HepG2 (cell line): ENCODE results near the gene CYP4F8. TPM values are rescaled to one million over a fixed set of nuclear protein-coding genes. Genes with fewer than 3 reads are reported as not detected.

Source experiments
- CENPT ChIP-seq: sonication (generic); formaldehyde crosslinking; IDR thresholded peaks from 2 replicates; pipeline ENCODE4 v1.8.0; 2022; ENCODE audit warnings: low read depth, mild to moderate bottlenecking, moderate library complexity, missing genetic modification reagents
- ETV5 ChIP-seq: IDR thresholded peaks from 2 replicates; pipeline ENCODE4 v1.6.1; 2018; ENCODE audit warnings: missing biosample characterization, missing genetic modification reagents, inconsistent platforms, borderline replicate concordance
- FOXA3 ChIP-seq: IDR thresholded peaks from 2 replicates; pipeline ENCODE4 v1.6.1; 2016; ENCODE audit warnings: missing genetic modification reagents, missing compliant biosample characterization
- HMG20A ChIP-seq: IDR thresholded peaks from 2 replicates; pipeline ENCODE4 v1.6.1; 2016; ENCODE audit warnings: borderline replicate concordance
- HNRNPL ChIP-seq: fragments of 200-400 bp; formaldehyde crosslinking; IDR thresholded peaks from 2 replicates; pipeline ENCODE4 v1.6.1; 2017; ENCODE audit warnings: mild to moderate bottlenecking, low read depth, low read length
- KMT2A ChIP-seq: sonication (generic); formaldehyde crosslinking; IDR thresholded peaks from 2 replicates; pipeline ENCODE4 v1.4.0; 2020; ENCODE audit warnings: missing genetic modification reagents
- LCORL ChIP-seq, 2 experiments: fragments of 450-650 bp in 1 of 2; sonication (generic) in 1 of 2; formaldehyde crosslinking in 1 of 2; IDR thresholded peaks; 2 replicates each; pipeline versions ENCODE4 v1.5.0 to v1.6.1; 2017 to 2020; ENCODE audit warnings: antibody characterized with exemption in 1 of 2, missing genetic modification reagents in 1 of 2
- NR1H2 ChIP-seq: sonication (generic); formaldehyde crosslinking; IDR thresholded peaks from 2 replicates; pipeline ENCODE4 v1.8.1; 2022; ENCODE audit warnings: low read depth, missing genetic modification reagents, borderline replicate concordance
- POLR2AphosphoS5 ChIP-seq: IDR thresholded peaks from 2 replicates; pipeline ENCODE4 v1.6.1; 2012; ENCODE audit warnings: low read depth, low read length
- REXO4 ChIP-seq: sonication (generic); formaldehyde crosslinking; IDR thresholded peaks from 2 replicates; pipeline ENCODE4 v1.8.0; 2022; ENCODE audit warnings: missing genetic modification reagents, mild to moderate bottlenecking, borderline replicate concordance
- RFX1 ChIP-seq: fragments of 450-650 bp; IDR thresholded peaks from 2 replicates; pipeline ENCODE4 v1.6.1; 2017
- RXRB ChIP-seq: IDR thresholded peaks from 2 replicates; pipeline ENCODE4 v1.6.1; 2016; ENCODE audit warnings: borderline replicate concordance, missing genetic modification reagents, missing compliant biosample characterization
- SIN3A ChIP-seq: IDR thresholded peaks from 2 replicates; pipeline ENCODE4 v1.6.1; 2011; ENCODE audit warnings: low read depth, mild to moderate bottlenecking, control low read depth, low read length, borderline replicate concordance
- SOX5 ChIP-seq: IDR thresholded peaks from 2 replicates; pipeline ENCODE4 v1.6.1; 2016; ENCODE audit warnings: borderline replicate concordance
- TARDBP ChIP-seq: sonication (generic); formaldehyde crosslinking; IDR thresholded peaks from 2 replicates; pipeline ENCODE4 v1.8.0; 2022; ENCODE audit warnings: mild to moderate bottlenecking, missing genetic modification reagents
- ZNF263 ChIP-seq: sonication (generic); formaldehyde crosslinking; IDR thresholded peaks from 2 replicates; pipeline ENCODE4 v1.4.0; 2020; ENCODE audit warnings: missing genetic modification reagents
- ZNF33B ChIP-seq: sonication (generic); formaldehyde crosslinking; IDR thresholded peaks from 2 replicates; pipeline ENCODE4 v1.5.1; 2020; ENCODE audit warnings: mild to moderate bottlenecking, missing genetic modification reagents
- ZNF382 ChIP-seq: sonication (generic); formaldehyde crosslinking; IDR thresholded peaks from 2 replicates; pipeline ENCODE4 v1.5.0; 2020; ENCODE audit warnings: missing genetic modification reagents, mild to moderate bottlenecking, borderline replicate concordance
- polyA plus RNA-seq, 8 experiments: library from polyadenylated mRNA; depleted of rRNA in 3 of 8; stranded (reverse) in 7 of 8; unstranded in 1 of 8; fragments of >200 nt; fragmentation: Illumina TruSeq in 4 of 8; extraction: Trizol in 4 of 8; gene quantifications; 2 replicates each; pipeline versions ENCODE4 v1.2.1 to v1.2.3, GENCODE V29; 2011 to 2016; ENCODE audit warnings: low read depth in 4 of 8, missing spikeins in 1 of 8, mixed read lengths in 1 of 8; ENCODE audit not compliant: insufficient read depth in 1 of 8
- total RNA-seq, 5 experiments: library from RNA; depleted of rRNA; stranded (reverse); fragments of >200 nt; fragmentation: Illumina TruSeq; extraction: Trizol; gene quantifications; 2 replicates each; pipeline ENCODE4 v1.2.3, GENCODE V29; 2016; ENCODE audit warnings: low read depth in 1 of 5
- TF ChIP-seq, protein P1 (sequence below): sonication (generic); formaldehyde crosslinking; IDR thresholded peaks from 2 replicates; pipeline ENCODE4 v1.8.0; 2022; ENCODE audit warnings: mild to moderate bottlenecking, missing genetic modification reagents; ENCODE audit not compliant: insufficient replicate concordance
- TF ChIP-seq, protein P2 (sequence below): sonication (generic); formaldehyde crosslinking; IDR thresholded peaks from 2 replicates; pipeline ENCODE4 v1.5.0; 2020; ENCODE audit warnings: mild to moderate bottlenecking, missing genetic modification reagents, borderline replicate concordance
- TF ChIP-seq, protein P3 (sequence below): sonication (generic); formaldehyde crosslinking; IDR thresholded peaks from 2 replicates; pipeline ENCODE4 v1.5.0; 2020; ENCODE audit warnings: mild to moderate bottlenecking, missing genetic modification reagents, borderline replicate concordance

The CYP4F8 gene
- total and polyA plus RNA-seq, 2 of the 13 experiments (the other 11 are each of a cell fraction or from before 2014, with no cell fraction given), result not detected

DNA sequence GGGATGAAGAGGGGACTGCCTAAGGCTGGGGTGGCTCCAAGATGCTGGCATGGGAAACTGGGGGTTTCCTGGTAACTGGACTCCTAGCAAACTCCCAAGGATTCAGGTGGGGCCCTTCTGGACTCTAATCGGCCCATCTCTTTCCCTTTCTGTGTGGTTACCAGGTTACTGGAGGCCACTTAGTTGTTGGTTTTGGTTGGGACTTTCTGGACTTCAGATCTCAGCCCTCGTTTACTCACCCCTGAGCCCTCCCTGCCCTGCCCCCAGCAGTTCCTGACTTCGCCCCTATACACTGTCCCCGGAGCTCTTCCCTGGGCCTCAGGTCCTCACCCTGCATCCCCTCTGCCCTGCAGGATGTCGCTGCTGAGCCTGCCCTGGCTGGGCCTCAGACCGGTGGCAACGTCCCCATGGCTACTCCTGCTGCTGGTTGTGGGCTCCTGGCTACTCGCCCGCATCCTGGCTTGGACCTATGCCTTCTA lies 58.2 kb downstream of the CYP4F8 start (continued):
- TF ChIP-seq KMT2A (CRISPR knock-in tag), result 0 out of 2 replicates have a peak, but pooled peaks have one; percentile 27
- TF ChIP-seq TARDBP (CRISPR knock-in tag), result peak; percentile 55; the same call in 1 of the 2 replicates
- TF ChIP-seq, protein P1, sequence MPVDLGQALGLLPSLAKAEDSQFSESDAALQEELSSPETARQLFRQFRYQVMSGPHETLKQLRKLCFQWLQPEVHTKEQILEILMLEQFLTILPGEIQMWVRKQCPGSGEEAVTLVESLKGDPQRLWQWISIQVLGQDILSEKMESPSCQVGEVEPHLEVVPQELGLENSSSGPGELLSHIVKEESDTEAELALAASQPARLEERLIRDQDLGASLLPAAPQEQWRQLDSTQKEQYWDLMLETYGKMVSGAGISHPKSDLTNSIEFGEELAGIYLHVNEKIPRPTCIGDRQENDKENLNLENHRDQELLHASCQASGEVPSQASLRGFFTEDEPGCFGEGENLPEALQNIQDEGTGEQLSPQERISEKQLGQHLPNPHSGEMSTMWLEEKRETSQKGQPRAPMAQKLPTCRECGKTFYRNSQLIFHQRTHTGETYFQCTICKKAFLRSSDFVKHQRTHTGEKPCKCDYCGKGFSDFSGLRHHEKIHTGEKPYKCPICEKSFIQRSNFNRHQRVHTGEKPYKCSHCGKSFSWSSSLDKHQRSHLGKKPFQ (CRISPR knock-in tag), result no peak
- TF ChIP-seq SOX5, result peak; percentile 43; the same call in 1 of the 2 replicates
- peak; percentile 86 for TF ChIP-seq ZNF263 (CRISPR knock-in tag)
- TF ChIP-seq ZNF382, result no peak
- 0 out of 2 replicates have a peak, but pooled peaks have one; percentile 44 for TF ChIP-seq SIN3A
- TF ChIP-seq, protein P2, sequence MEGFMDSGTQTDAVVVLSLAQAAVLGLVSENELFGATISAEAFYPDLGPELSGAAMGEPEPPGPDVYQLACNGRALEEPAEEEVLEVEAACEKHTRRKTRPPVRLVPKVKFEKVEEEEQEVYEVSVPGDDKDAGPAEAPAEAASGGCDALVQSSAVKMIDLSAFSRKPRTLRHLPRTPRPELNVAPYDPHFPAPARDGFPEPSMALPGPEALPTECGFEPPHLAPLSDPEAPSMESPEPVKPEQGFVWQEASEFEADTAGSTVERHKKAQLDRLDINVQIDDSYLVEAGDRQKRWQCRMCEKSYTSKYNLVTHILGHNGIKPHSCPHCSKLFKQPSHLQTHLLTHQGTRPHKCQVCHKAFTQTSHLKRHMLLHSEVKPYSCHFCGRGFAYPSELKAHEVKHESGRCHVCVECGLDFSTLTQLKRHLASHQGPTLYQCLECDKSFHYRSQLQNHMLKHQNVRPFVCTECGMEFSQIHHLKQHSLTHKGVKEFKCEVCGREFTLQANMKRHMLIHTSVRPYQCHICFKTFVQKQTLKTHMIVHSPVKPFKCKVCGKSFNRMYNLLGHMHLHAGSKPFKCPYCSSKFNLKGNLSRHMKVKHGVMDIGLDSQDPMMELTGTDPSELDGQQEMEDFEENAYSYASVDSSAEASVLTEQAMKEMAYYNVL (CRISPR knock-in tag), result 0 out of 2 replicates have a peak, but pooled peaks have one; percentile 64
- peak; percentile 48; the same call in 1 of the 2 replicates for TF ChIP-seq ETV5 (CRISPR knock-in tag)
- TF ChIP-seq HNRNPL, result 0 out of 2 replicates have a peak, but pooled peaks have one; percentile 38
- TF ChIP-seq FOXA3, result peak; percentile 87
- no peak for TF ChIP-seq REXO4 (CRISPR knock-in tag)
- peak; percentile 30; the same call in 1 of the 2 replicates for TF ChIP-seq HMG20A (CRISPR knock-in tag)
- TF ChIP-seq POLR2AphosphoS5, result no peak
- TF ChIP-seq, protein P3, sequence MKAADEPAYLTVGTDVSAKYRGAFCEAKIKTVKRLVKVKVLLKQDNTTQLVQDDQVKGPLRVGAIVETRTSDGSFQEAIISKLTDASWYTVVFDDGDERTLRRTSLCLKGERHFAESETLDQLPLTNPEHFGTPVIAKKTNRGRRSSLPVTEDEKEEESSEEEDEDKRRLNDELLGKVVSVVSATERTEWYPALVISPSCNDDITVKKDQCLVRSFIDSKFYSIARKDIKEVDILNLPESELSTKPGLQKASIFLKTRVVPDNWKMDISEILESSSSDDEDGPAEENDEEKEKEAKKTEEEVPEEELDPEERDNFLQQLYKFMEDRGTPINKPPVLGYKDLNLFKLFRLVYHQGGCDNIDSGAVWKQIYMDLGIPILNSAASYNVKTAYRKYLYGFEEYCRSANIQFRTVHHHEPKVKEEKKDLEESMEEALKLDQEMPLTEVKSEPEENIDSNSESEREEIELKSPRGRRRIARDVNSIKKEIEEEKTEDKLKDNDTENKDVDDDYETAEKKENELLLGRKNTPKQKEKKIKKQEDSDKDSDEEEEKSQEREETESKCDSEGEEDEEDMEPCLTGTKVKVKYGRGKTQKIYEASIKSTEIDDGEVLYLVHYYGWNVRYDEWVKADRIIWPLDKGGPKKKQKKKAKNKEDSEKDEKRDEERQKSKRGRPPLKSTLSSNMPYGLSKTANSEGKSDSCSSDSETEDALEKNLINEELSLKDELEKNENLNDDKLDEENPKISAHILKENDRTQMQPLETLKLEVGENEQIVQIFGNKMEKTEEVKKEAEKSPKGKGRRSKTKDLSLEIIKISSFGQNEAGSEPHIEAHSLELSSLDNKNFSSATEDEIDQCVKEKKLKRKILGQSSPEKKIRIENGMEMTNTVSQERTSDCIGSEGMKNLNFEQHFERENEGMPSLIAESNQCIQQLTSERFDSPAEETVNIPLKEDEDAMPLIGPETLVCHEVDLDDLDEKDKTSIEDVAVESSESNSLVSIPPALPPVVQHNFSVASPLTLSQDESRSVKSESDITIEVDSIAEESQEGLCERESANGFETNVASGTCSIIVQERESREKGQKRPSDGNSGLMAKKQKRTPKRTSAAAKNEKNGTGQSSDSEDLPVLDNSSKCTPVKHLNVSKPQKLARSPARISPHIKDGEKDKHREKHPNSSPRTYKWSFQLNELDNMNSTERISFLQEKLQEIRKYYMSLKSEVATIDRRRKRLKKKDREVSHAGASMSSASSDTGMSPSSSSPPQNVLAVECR, result peak; percentile 53; the same call in 1 of the 2 replicates
- peak; percentile 34; the same call in 1 of the 2 replicates for TF ChIP-seq RFX1
- 0 out of 2 replicates have a peak, but pooled peaks have one; percentile 36 for TF ChIP-seq NR1H2 (CRISPR knock-in tag)
- 0 out of 2 replicates have a peak, but pooled peaks have one; percentile 31 for TF ChIP-seq LCORL (IDR thresholded peaks at IDR 0.05)
- peak; percentile 88 for TF ChIP-seq LCORL (CRISPR knock-in tag; IDR thresholded peaks at IDR 0.05)
- 0 out of 2 replicates have a peak, but pooled peaks have one; percentile 40 for TF ChIP-seq ZNF33B (CRISPR knock-in tag)
- TF ChIP-seq CENPT (CRISPR knock-in tag), result no peak
- TF ChIP-seq RXRB (CRISPR knock-in tag), result peak; percentile 65; the same call in 1 of the 2 replicates
